K562 (cell line): ENCODE results near the gene PSMA5. TPM values are rescaled to one million over a fixed set of nuclear protein-coding genes. Genes with fewer than 3 reads are reported as not detected.

Experiments
- CBX3 ChIP-seq, 2 experiments: IDR thresholded peaks; 1 replicate in 1 of 2; 2 replicates in 1 of 2; pipeline ENCODE4 v1.6.1; 2012; ENCODE audit warnings: inconsistent platforms in 2 of 2, low read length in 2 of 2, borderline replicate concordance in 1 of 2, control low read depth in 1 of 2
- CHCHD3 ChIP-seq: fragments of 250-450 bp; sonication (Bioruptor Pico); IDR thresholded peaks from 2 replicates; pipeline ENCODE4 v2.1.2; 2022; ENCODE audit warnings: mild to moderate bottlenecking
- ETV6 ChIP-seq, 3 experiments: fragments of 150-350 bp in 1 of 3; sonication (generic) in 1 of 3; formaldehyde crosslinking in 1 of 3; IDR thresholded peaks; 2 replicates each; pipeline versions ENCODE4 v1.6.1 to v1.8.0; 2014 to 2022; ENCODE audit warnings: borderline replicate concordance in 2 of 3, low read depth in 2 of 3, antibody characterized with exemption in 1 of 3, low read length in 1 of 3, mild to moderate bottlenecking in 1 of 3, missing genetic modification reagents in 1 of 3
- GTF2E2 ChIP-seq: fragments of 200-800 bp; sonication (Bioruptor generic); IDR thresholded peaks from 2 replicates; pipeline ENCODE4 v1.6.1; 2016; ENCODE audit warnings: missing genetic modification characterization, missing compliant biosample characterization
- HDAC8 ChIP-seq: fragments of 450-650 bp; IDR thresholded peaks from 2 replicates; pipeline ENCODE4 v1.6.1; 2016; ENCODE audit warnings: mild to moderate bottlenecking, missing genetic modification characterization, moderate library complexity, missing compliant biosample characterization
- KLF1 ChIP-seq: fragments of 450-650 bp; IDR thresholded peaks from 2 replicates; pipeline ENCODE4 v1.6.1; 2016; ENCODE audit warnings: missing genetic modification characterization, missing compliant biosample characterization
- RAD51 ChIP-seq: fragments of 450-650 bp; IDR thresholded peaks from 2 replicates; pipeline ENCODE4 v1.7.1; 2016; ENCODE audit warnings: low read depth, mild to moderate bottlenecking, borderline replicate concordance
- RREB1 ChIP-seq: fragments of 250-450 bp; sonication (Bioruptor Pico); IDR thresholded peaks from 2 replicates; pipeline ENCODE4 v1.4.0; 2020
- SETDB1 ChIP-seq: IDR thresholded peaks from one replicate; pipeline ENCODE4 v1.6.1; 2012; ENCODE audit warnings: low read length, control low read depth, inconsistent platforms
- SMC3 ChIP-seq: conservative IDR thresholded peaks from 2 replicates; pipeline ENCODE4 v1.6.1; 2011; ENCODE audit warnings: low read depth, low read length, improper control_type of control experiment; ENCODE audit not compliant: insufficient read depth
- SRSF3 ChIP-seq: fragments of 200-400 bp; formaldehyde crosslinking; IDR thresholded peaks from 2 replicates; pipeline ENCODE4 v1.6.1; 2016; ENCODE audit warnings: mild to moderate bottlenecking, low read length, moderate library complexity; ENCODE audit not compliant: insufficient read depth
- TAF1 ChIP-seq: IDR thresholded peaks from 2 replicates; pipeline ENCODE4 v1.6.1; 2011; ENCODE audit warnings: mild to moderate bottlenecking, low read length, moderate library complexity; ENCODE audit not compliant: insufficient read depth, control insufficient read depth, severe bottlenecking; ENCODE audit errors: extremely low read depth
- TAF7 ChIP-seq: fragments of 450-650 bp; IDR thresholded peaks from 2 replicates; pipeline ENCODE4 v1.6.1; 2016; ENCODE audit warnings: missing genetic modification characterization, missing compliant biosample characterization
- ZNF408 ChIP-seq: fragments of 250-450 bp; sonication (Bioruptor Pico); IDR thresholded peaks from 2 replicates; pipeline ENCODE4 v1.4.0; 2020; ENCODE audit warnings: low read depth, mild to moderate bottlenecking, moderate library complexity
- ZNF586 ChIP-seq: fragments of 450-650 bp; formaldehyde crosslinking; conservative IDR thresholded peaks from 2 replicates; pipeline ENCODE4 v1.4.0; 2020; ENCODE audit warnings: mild to moderate bottlenecking, moderate library complexity
- ZNF79 ChIP-seq: fragments of 250-450 bp; sonication (Bioruptor Pico); IDR thresholded peaks from 2 replicates; pipeline ENCODE4 v1.4.0; 2020; ENCODE audit warnings: low read depth, mild to moderate bottlenecking, moderate library complexity
- polyA plus RNA-seq, 8 experiments: library from polyadenylated mRNA; depleted of rRNA in 4 of 8; stranded (reverse) in 5 of 8; unstranded in 3 of 8; fragments of >200 nt; fragmentation: Nextera tagmentation in 2 of 8; fragmentation: Illumina TruSeq in 1 of 8; extraction: Ambion mirVana in 2 of 8; extraction: Trizol in 1 of 8; gene quantifications; 2 replicates each; pipeline versions ENCODE4 v1.2.1 to v1.2.3, GENCODE V29; 2011 to 2014; ENCODE audit warnings: inconsistent platforms in 1 of 8, missing spikeins in 1 of 8
- total RNA-seq, 7 experiments: library from RNA; depleted of rRNA in 6 of 7; stranded (reverse); fragments of >200 nt in 6 of 7; fragmentation: Illumina TruSeq in 2 of 7; extraction: Trizol in 2 of 7; gene quantifications; 2 replicates each; pipeline versions ENCODE4 v1.2.1 to v1.2.3, GENCODE V29; 2011 to 2021; ENCODE audit warnings: low replicate concordance in 1 of 7
- TF ChIP-seq, protein P1 (sequence below): fragments of 450-650 bp; formaldehyde crosslinking; IDR thresholded peaks from 2 replicates; pipeline ENCODE4 v1.4.0; 2022; ENCODE audit warnings: missing genetic modification characterization
- TF ChIP-seq, protein P2 (sequence below): fragments of 250-450 bp; sonication (Bioruptor Pico); IDR thresholded peaks from 2 replicates; pipeline ENCODE4 v1.8.0; 2022; ENCODE audit warnings: inconsistent platforms

Gene PSMA5
- total and polyA plus RNA-seq, 9 of the 15 experiments (the other 6 are each of a cell fraction or from before 2014, with no cell fraction given): 82.6 to 542 (median 287) TPM

- TF ChIP-seq, protein P1, sequence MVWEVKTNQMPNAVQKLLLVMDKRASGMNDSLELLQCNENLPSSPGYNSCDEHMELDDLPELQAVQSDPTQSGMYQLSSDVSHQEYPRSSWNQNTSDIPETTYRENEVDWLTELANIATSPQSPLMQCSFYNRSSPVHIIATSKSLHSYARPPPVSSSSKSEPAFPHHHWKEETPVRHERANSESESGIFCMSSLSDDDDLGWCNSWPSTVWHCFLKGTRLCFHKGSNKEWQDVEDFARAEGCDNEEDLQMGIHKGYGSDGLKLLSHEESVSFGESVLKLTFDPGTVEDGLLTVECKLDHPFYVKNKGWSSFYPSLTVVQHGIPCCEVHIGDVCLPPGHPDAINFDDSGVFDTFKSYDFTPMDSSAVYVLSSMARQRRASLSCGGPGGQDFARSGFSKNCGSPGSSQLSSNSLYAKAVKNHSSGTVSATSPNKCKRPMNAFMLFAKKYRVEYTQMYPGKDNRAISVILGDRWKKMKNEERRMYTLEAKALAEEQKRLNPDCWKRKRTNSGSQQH: no peak
- TF ChIP-seq RAD51 (no peak), CHCHD3 (CRISPR knock-in tag) (no peak), ZNF79 (CRISPR knock-in tag) (no peak), RREB1 (CRISPR knock-in tag) (no peak), SMC3 (no peak), SETDB1 (no peak), TAF7 (no peak), CBX3 (IDR thresholded peaks at IDR 0.05; ENCODE audit: borderline replicate concordance in 1 of 2, low read length in 2 of 2) (peak in 1 of 2 experiments; percentile 35; a peak in 1 of 3 replicates), ZNF408 (no peak), KLF1 (tag) (no peak), TAF1 (no peak), SRSF3 (no peak), GTF2E2 (tag) (no peak), HDAC8 (tag) (no peak), ZNF586 (no peak), ETV6 (IDR thresholded peaks at IDR 0.05; ENCODE audit: borderline replicate concordance in 1 of 2, low read depth in 2 of 2, low read length in 1 of 2) (no peak), ETV6 (CRISPR knock-in tag; IDR thresholded peaks at IDR 0.05; ENCODE audit: borderline replicate concordance) (no peak)
- TF ChIP-seq, protein P2, sequence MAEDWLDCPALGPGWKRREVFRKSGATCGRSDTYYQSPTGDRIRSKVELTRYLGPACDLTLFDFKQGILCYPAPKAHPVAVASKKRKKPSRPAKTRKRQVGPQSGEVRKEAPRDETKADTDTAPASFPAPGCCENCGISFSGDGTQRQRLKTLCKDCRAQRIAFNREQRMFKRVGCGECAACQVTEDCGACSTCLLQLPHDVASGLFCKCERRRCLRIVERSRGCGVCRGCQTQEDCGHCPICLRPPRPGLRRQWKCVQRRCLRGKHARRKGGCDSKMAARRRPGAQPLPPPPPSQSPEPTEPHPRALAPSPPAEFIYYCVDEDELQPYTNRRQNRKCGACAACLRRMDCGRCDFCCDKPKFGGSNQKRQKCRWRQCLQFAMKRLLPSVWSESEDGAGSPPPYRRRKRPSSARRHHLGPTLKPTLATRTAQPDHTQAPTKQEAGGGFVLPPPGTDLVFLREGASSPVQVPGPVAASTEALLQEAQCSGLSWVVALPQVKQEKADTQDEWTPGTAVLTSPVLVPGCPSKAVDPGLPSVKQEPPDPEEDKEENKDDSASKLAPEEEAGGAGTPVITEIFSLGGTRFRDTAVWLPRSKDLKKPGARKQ (CRISPR knock-in tag): no peak
These were observed 37.2 kb downstream of the PSMA5 start (continued) for GRCh38 chr1:109388884-109389637.
